Left lung (tissue), 10 donors: ENCODE data around the gene NHS. TPM values are rescaled to one million over a fixed set of nuclear protein-coding genes. Genes with fewer than 3 reads are reported as not detected.
A peak's percentile ranks its signal among the peaks of the same experiment; 100 is the strongest.

Experiments used
- ATAC-seq: fragments of 200-7000 bp; cut with Tn5 transposase; one replicate; pipeline ENCODE4 v1.9.1; 2020; ENCODE audit warnings: moderate library complexity
- DNase-seq, 4 donors: peaks; one replicate each; pipeline ENCODE4 v3.0.0-alpha.2; 2013 to 2020
- H3K27ac ChIP-seq, 2 donors: fragments of 200-600 bp; sonication (generic) in 1 of 2; one replicate each; pipeline versions ENCODE4 v1.5.0 to v1.8.0; 2020 to 2021
- H3K27me3 ChIP-seq, 2 donors: fragments of 200-600 bp; sonication (generic) in 1 of 2; one replicate each; pipeline versions ENCODE4 v1.5.0 to v1.8.0; 2020 to 2021
- H3K36me3 ChIP-seq, 2 donors: fragments of 200-600 bp; sonication (generic) in 1 of 2; one replicate each; pipeline versions ENCODE4 v1.5.0 to v1.8.0; 2020 to 2021
- H3K4me1 ChIP-seq, 2 donors: fragments of 200-600 bp; one replicate each; pipeline ENCODE4 v1.8.0; 2021
- H3K4me3 ChIP-seq, 2 donors: fragments of 200-600 bp; sonication (generic) in 1 of 2; one replicate each; pipeline versions ENCODE4 v1.5.0 to v1.8.0; 2020 to 2021; ENCODE audit warnings: mild to moderate bottlenecking in 1 of 2
- H3K9me3 ChIP-seq, 2 donors: fragments of 200-600 bp; sonication (generic) in 1 of 2; one replicate each; pipeline versions ENCODE4 v1.5.0 to v1.8.0; 2020 to 2021
- intact Hi-C, 2 donors: fragments of 100-400 bp; cut with DNase I; formaldehyde crosslinking; loops; one replicate each; pipeline versions ENCODE4 v1.11.2 to v1.14.2; 2022
- polyA plus RNA-seq, 6 donors: library from polyadenylated mRNA; unstranded; fragments of 120-200 nt; gene quantifications; one replicate each; pipeline ENCODE4 v1.2.1, GENCODE V29; 2013; ENCODE audit not compliant: insufficient read length in 6 of 6
- total RNA-seq, 2 donors: library from RNA; stranded (reverse); fragmentation: NEBNext Ultra II Directional; extraction: Animal tissue kit (Norgen Biotek cat#: 25700); gene quantifications; one replicate each; pipeline ENCODE4 v1.2.1, GENCODE V29; 2021
- TF ChIP-seq, protein P1 (sequence below), 2 donors: fragments of 200-600 bp; sonication (generic) in 1 of 2; IDR thresholded peaks; one replicate each; pipeline versions ENCODE4 v1.5.0 to v1.8.0; 2021; ENCODE audit warnings: antibody characterized with exemption in 2 of 2
- donor health status: DM: no; HTN: yes; CAD: no.
- donor health status: DM: no; HTN: no; CAD: no.

NHS gene
- total and polyA plus RNA-seq, 8 donors, result 1.4 to 8.3 (median 6.5) TPM

- ATAC-seq (no peak), DNase-seq (no peak)
- Histone ChIP-seq H3K27ac (no peak overlapping the region), H3K4me3 (no peak overlapping the region), H3K36me3 (no peaks in the 10 kb centered on the region), H3K27me3 (no peaks in the 10 kb centered on the region), H3K9me3 (no peaks in the 10 kb centered on the region), H3K4me1 (no peaks in the 10 kb centered on the region)
- TF ChIP-seq, protein P1, sequence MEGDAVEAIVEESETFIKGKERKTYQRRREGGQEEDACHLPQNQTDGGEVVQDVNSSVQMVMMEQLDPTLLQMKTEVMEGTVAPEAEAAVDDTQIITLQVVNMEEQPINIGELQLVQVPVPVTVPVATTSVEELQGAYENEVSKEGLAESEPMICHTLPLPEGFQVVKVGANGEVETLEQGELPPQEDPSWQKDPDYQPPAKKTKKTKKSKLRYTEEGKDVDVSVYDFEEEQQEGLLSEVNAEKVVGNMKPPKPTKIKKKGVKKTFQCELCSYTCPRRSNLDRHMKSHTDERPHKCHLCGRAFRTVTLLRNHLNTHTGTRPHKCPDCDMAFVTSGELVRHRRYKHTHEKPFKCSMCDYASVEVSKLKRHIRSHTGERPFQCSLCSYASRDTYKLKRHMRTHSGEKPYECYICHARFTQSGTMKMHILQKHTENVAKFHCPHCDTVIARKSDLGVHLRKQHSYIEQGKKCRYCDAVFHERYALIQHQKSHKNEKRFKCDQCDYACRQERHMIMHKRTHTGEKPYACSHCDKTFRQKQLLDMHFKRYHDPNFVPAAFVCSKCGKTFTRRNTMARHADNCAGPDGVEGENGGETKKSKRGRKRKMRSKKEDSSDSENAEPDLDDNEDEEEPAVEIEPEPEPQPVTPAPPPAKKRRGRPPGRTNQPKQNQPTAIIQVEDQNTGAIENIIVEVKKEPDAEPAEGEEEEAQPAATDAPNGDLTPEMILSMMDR (IDR thresholded peaks at IDR 0.05), result no peak
- intact Hi-C loops, result no loop called here
These were observed 74.9 kb downstream of the NHS start for GRCh38 chrX:17449866-17450265.

DNA sequence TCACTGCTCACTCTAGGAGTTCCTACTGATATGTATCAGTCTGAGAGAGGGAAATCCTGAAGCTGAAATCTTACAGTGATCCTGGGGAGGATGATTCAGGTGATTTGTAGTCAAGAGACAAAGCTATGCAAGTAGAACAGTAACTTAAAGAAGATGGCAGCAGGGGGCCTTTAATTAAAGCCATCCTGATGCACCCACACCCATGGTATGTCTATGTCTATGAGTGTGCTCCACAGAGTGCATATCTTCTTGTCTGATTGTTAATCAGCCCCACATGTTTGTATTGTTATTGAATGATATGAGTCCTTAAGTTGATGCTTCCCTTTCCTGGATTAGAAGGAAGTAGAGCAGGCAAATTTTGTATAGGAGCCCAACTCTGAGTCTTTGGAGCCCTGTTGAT is 78.8 kb downstream of the NHS start:
- Histone ChIP-seq H3K27me3 (no peaks in the 10 kb centered on the region), H3K4me1 (no peaks in the 10 kb centered on the region), H3K36me3 (no peaks in the 10 kb centered on the region), H3K4me3 (no peak overlapping the region), H3K9me3 (no peaks in the 10 kb centered on the region), H3K27ac (no peak overlapping the region)
- no peak for DNase-seq
- TF ChIP-seq, protein P1 (IDR thresholded peaks at IDR 0.05), result no peak
- intact Hi-C loops, result no loop called here
- no peak for ATAC-seq

- intact Hi-C loops, result no loop called here
- H3K27ac ChIP-seq, result no peak overlapping the region
- H3K4me3 ChIP-seq, result no peak overlapping the region
- H3K4me1 ChIP-seq, result no peaks in the 10 kb centered on the region
- no peaks in the 10 kb centered on the region for H3K9me3 ChIP-seq
- TF ChIP-seq, protein P1 (IDR thresholded peaks at IDR 0.05), result no peak
- no peaks in the 10 kb centered on the region for H3K36me3 ChIP-seq
- H3K27me3 ChIP-seq, result peaks cover 0 to 3% of the 10 kb centered on the region in 2 donors
- peak in 1 of 4 donors; percentile 3 for DNase-seq
- ATAC-seq, result no peak
These were observed 81.5 kb downstream of the NHS start for GRCh38 chrX:17456526-17456925.

DNA sequence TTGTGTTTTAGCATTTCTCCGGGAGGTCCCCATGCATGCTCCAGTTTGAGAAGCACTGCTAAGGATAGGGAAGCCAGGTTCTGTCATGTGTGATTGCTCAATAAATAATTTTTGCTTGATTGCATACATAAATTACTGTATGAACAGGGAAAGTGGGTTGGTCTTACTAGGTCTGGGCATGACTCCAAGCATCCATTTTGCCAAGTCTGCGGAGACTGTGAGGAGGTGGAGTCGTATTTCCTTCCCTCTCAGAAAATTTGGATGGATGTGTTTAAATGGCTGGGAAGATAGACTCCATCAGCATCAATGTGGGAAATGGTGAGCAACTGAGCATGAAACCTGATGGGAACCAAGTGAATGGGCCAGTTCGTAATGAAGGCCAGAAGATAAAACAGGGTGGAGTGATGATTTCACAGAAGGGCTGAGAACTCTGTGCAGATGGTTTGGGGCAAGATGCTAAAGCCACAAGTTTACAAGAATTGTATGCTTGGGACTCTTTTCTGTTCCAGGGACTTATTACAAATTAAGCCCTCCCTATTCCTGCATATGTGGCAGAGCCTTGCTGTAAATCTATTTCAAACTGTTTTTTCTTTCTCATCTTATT is 84.1 kb downstream of the NHS start:
- peak; percentile 16 for ATAC-seq
- intact Hi-C loops, result no loop called here

GRCh38 chrX:17459661-17460060 is 84.7 kb downstream of the NHS start:
- TF ChIP-seq, protein P1 (IDR thresholded peaks at IDR 0.05), result no peak
- peak; percentile 32 for ATAC-seq
- peaks cover 0 to 8% of the 10 kb centered on the region in 2 donors for H3K27me3 ChIP-seq
- H3K27ac ChIP-seq, result no peak overlapping the region
- H3K36me3 ChIP-seq, result no peaks in the 10 kb centered on the region
- intact Hi-C loops, result no loop called here
- H3K4me1 ChIP-seq, result no peaks in the 10 kb centered on the region
- no peaks in the 10 kb centered on the region for H3K9me3 ChIP-seq
- DNase-seq, result peak in 1 of 4 donors; percentile 18
- no peak overlapping the region for H3K4me3 ChIP-seq

More for the DNA sequence above, 84.1 kb downstream of the NHS start:
- Histone ChIP-seq H3K4me3 (no peak overlapping the region), H3K27me3 (peaks cover 0 to 8% of the 10 kb centered on the region in 2 donors), H3K4me1 (no peaks in the 10 kb centered on the region), H3K36me3 (no peaks in the 10 kb centered on the region), H3K27ac (no peak overlapping the region), H3K9me3 (no peaks in the 10 kb centered on the region)
- DNase-seq, result peak in 3 of 4 donors; percentile 40 to 74 (median 48)
- TF ChIP-seq, protein P1 (IDR thresholded peaks at IDR 0.05), result no peak
